ACHN (cell line): ENCODE data around the gene MRPL34.

Experiments used
- DNase-seq: peaks from one replicate; pipeline ENCODE4 v3.0.0-alpha.2; 2015
- in situ Hi-C: cut with HindIII; loops from 2 replicates; pipeline ENCODE4 v1.10.0; 2017; ENCODE audit warnings: low sequenced_read_pairs, low pct_ligation_motif_present, low pct_unique_long_range_greater_than_20kb

Gene MRPL34

DNA sequence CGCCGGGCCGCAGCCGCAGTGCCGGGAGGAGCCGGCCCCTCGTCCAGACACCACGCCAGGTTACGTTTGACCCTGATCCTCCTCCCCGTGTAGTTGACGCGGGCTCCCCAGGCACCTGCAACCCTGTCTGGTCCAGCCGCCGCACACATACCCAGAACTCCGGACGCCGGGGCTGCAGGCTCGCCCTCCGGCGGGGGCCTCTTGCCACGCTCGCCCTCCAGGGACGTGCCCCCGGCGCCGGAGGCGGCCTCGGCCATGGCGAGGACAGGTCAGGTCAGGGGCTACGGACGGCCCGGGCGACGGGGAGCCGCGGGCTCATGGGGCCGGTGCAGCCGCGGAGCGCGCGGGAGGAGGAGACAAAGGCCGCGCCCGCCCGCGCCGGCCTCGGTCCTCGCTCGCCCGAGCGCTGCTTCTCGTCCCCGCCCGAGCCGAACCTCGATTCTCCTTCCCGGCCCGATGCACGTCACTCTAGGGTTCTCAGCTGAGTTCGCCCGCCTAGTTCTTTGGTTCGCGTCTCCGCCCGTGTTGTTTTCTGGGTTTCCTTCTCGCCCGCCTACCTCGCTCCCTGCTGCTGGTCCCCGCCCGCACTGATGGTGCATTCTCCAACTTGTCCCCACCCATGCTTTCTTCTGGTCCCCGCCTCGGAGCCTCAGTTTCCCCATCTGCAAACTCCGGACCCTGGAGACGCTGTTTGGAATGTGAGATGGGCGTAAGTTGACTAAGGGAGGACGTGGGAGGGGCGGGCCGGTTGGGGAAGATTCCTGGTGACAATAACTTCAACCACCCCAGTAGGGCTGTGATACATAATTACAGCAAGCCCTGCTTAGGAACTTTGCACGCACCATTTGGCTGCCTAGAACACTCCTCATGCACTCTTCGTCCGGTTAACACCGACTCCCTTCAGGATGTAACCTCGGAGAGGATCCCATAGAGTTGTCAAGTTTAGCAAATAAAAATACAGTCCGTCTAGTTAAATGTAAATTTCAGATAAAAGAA, 29.0 kb downstream of the MRPL34 start, which contains the start of gene ANO8:
TSS of gene ANO8 (minus strand) at position 442 of the 996 bp plus-strand sequence. CDS start at position 257, 185 bp downstream.
- DNase-seq: peak; percentile 97
- in situ Hi-C loops: no loop called here

DNA sequence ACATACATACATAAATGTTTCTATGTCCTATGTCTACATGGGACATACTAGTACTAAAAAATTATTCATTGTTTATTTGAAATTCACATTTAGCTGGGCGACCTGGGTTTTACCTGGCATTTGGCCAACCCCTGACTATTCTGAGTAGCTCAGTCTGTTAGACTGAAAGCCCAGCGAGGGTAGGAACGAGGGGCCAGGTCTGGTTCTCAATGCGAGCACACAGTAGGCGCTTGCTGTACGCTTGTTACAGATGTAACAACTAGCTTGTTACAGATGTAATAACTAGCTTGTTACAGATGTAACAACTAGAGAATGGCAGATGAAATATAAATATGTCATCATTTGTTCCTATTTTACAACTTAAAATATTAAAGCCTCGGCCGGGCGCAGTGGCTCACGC, 29.9 kb downstream of the MRPL34 start:
- in situ Hi-C loops: no loop called here
- no peak for DNase-seq

DNA sequence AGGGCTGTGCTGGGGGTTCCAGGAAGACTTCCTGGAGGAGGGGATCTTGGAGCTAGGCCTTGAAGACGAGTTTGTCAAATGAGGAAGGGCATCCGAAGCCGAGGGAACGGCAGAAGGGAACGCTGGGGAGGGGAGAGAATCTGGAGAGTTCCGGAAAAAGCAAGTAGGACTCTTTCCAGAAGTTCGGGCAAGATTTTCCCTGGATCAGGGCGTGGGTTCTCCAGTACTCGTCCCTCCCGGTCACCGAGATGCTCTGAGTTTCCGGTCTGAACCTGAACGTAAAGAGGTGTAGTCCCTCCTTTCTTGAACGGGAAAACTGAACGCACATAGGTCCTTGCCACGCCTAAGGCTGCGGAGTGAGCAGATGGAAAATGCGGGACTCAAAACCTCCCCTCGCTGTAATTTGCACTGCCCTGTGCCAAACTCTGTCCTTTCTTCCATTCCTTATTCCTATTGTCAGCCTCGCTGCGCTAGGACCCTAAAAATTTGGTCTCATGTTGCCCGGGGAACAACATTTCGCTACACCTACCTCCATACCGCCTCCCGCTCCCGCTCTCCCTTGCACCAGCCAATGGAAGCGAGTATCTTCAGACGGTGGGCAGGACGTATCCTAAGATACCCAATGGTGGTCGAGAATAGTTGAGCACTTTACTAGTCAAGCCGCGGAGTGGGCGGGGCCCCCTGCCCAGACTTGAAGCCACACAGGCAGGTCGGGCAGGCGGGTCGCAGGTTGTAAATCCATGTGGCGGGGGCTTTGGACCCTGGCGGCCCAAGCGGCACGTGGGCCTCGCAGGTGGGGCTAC, 31.4 kb downstream of the MRPL34 start, which contains the start of gene GTPBP3:
TSS of gene GTPBP3 (plus strand) at position 682 of the 803 bp plus-strand sequence. CDS start at position 741, 59 bp downstream.
- DNase-seq: peak; percentile 98
- in situ Hi-C loops: no loop called here

DNA sequence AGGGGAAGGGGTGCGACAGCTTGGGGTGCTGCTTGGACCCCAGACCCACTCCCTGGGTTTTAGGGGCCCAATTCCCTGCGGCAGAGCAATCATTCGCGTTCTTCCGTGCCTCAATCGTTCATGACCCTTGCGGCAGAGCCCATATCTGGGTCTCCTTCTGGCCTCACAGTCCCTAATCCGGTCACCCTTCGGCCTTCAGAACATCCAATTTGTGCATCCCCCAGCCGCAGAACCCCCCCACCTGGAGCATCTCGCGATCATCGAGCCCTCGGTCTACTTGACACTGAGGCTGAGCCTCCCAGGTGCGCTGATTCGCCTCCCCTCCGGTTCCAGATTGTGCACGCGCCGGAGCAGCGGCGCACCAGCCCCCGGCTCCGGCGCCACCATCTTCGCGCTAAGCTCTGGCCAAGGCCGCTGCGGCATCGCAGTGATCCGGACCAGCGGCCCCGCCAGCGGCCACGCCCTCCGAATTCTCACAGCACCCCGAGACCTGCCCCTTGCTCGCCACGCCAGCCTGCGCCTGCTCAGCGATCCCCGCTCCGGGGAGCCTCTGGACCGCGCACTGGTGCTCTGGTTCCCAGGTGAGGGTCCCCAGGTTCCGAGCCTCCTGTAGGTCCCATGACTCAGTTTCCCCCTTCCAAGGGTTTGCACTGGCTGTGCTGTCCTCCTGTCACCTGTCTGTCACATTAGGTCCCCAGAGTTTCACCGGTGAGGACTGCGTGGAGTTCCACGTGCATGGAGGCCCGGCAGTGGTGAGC, 32.2 kb downstream of the MRPL34 start:
- DNase-seq: peak; percentile 21
- in situ Hi-C loops: no loop called here

DNA sequence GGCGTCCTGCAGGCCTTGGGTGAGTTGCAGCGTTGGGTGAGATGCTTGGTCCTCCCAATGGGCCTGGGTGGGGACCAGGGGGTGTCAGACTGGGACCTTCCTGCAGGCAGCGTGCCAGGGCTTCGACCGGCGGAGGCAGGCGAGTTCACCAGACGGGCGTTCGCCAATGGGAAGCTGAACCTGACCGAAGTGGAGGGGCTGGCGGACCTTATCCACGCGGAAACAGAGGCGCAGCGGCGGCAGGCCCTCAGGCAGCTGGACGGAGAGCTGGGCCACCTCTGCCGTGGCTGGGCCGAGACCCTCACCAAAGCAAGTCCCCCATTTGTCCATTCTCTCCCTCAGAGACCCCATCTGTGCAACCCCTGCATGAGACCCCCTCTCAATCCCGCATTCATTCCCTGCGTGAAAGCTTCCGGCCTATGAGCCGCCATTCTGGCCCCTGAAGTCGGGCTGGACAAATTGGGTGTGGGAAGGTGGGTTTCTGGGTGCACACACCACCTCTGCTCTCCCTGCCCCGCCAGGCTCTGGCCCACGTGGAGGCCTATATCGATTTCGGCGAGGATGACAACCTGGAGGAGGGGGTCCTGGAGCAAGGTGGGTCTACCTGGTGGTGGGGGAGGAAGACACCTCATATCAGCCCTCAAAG, 32.9 kb downstream of the MRPL34 start:
- in situ Hi-C loops: no loop called here
- DNase-seq: no peak

GRCh38 chr19:17339088-17339741, 33.5 kb downstream of the MRPL34 start:
- DNase-seq: no peak
- in situ Hi-C loops: no loop called here

DNA sequence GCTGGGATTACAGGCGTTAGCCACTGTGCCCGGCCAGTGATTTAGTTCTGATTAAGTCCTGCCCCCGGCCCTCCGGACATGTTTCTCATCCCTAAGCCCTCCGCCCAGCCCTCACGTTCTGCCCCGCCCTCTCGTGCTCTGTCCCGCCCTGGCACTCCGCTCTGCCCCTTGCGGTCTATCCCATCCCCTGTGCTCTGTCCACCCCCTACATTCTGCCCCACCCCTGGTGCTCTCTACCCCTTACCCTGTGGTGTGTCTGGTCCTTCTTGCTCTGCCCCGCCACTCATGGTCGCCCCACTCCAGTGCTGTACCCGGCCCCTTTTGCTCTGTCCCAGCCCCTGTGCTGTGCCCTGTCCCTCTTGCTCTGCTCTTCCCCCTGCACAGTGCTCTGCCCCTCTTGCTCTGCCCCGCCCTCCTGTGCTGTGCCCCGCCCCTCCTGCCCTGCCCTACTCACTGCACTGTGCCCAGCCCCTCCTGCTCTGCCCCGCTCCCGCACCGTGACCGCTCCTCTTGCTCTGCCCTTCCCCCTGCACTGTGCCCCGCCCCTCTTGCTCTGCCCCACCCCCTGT, 34.7 kb downstream of the MRPL34 start:
- in situ Hi-C loops: no loop called here

GRCh38 chr19:17340871-17341357, 35.2 kb downstream of the MRPL34 start:
- in situ Hi-C loops: no loop called here
- no peak for DNase-seq

More for the DNA sequence above, 34.7 kb downstream of the MRPL34 start:
- no peak for DNase-seq

GRCh38 chr19:17341386-17341785, 35.7 kb downstream of the MRPL34 start:
- in situ Hi-C loops: no loop called here
- DNase-seq: no peak

DNA sequence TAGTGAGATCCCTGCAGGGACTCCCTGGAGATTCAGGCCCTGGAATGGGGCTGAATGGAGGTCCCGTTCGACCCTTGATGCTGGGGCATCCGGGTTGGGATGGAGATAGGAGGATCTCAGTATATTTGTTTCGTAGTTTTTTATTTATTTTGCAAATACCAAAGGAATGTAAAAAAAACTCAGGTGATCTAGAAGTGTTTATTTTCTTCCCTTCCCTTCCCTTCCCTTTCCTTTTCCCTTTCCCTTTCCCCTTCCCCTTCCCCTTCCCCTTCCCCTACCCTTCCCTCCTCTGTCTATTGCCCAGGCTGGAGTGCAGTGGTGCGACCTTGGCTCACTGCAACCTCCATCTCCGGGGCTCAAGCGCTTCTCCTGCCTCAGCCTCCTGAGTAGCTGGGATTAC, 36.2 kb downstream of the MRPL34 start:
- DNase-seq: no peak
- in situ Hi-C loops: no loop called here

DNA sequence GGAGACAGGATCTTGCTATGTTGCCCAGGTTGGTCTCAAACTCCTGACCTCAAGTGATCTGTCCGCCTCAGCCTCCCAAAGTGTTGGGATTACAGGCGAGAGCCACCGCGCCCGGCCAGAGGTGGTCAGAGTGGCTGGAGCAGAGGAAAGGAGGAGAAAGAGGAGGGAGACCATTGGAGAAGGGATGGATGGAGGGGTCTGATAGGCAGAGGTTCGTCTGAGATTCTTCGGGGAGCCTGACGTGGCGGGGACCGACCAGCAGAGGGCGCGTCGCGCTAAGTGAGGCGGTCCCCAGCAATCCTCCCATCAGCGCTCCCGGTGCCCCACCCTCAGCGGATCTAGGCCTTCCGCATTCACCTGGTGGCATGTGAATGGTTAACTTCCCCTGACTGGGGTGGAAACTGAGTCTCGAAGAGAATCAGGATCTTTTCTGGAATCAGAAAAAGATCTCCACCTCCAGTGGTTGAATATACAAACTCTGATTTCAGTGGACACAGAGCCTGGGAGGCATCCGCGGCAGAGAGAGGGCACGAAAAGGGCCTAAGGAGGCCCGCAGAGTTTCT, 40.5 kb downstream of the MRPL34 start:
- DNase-seq: peak; percentile 62
- in situ Hi-C loops: no loop called here

DNA sequence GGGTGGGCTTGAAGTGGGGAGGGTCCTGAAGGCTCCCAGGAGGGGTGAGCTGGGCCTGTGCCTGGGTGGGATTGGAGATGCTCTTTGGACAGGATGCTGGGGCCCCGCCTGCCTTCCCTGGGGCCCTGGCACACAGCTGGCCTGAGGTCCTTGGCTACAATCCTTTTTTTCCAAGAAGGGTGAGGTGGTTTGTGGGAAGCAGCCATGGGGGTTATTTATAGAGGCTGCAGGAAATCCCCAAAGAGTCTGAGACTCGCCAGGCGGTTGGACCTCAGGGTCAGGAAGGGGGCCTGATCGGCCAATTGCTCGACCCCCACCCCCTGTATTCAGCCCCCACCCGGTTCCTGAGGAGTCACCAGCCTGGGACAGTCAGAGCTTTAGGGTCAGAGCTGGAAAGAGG, 41.7 kb downstream of the MRPL34 start:
- DNase-seq: no peak
- in situ Hi-C loops: no loop called here

GRCh38 chr19:17347877-17348276, 42.2 kb downstream of the MRPL34 start:
- DNase-seq: no peak
- in situ Hi-C loops: no loop called here

DNA sequence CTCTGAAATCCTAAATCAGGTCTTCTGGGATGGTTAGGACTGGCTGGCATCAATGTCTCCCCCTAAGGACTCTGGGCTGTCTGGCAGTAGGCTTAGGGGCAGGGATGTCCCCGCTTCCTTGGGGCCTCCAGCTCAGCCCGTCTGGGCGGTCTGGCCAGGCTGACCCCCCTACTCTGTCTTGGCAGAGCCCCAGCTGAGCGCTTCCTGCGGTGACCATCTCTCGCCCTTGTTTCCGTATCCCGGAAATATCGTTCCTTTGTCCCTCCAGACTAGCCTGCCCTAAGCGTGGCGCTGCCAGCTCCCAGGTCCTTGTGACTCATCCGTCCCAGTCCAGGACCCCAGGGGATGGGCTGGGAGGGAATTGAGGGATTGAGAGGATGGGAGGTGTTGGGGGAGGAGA, 43.0 kb downstream of the MRPL34 start:
- DNase-seq: peak; percentile 52

DNA sequence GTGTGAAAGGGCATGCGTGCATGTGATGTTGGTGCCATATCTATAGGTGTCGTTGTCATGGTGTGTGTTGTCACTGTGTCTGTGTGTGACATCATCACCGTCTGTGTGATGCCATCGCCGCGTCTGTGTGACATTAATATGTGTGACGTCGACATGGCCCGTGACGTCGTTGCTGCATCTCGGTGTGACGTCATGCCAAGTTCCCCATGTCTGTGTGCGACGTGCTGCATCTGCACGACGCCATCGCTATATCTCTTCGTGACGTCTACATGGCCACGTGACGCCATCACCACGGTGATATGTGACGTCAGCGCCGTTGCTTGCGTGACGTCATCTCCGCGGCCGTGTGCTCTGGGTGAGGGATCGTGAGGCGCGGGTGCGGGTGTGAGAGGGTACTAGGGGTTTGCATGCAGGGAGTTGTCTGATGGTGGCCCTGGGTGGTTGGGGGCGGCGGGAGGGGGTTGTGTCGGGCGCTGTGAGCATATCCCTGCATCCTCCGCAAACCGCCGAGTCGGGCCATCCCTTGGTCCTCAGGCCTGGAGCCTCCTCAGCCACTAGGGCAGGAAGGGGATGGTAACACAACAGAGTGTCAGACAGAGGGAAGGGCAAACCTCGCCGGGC, 46.3 kb downstream of the MRPL34 start:
- in situ Hi-C loops: no loop called here
- DNase-seq: no peak

More for the DNA sequence above, 43.0 kb downstream of the MRPL34 start:
- in situ Hi-C loops: no loop called here

GRCh38 chr19:17352608-17353280, 47.1 kb downstream of the MRPL34 start:
- in situ Hi-C loops: no loop called here
- DNase-seq: no peak
